ENCODE data around the gene ANKRD44.

Gene ANKRD44

GRCh38 chr2:196968516-196968915, 342.1 kb downstream of the ANKRD44 start:
- Histone ChIP-seq H3K4me2 (ENCODE audit: low read length) (no peak overlapping the region), H3K4ac (ENCODE audit: low read depth, low read length) (no peak overlapping the region), H2BK12ac (ENCODE audit: low read length) (no peak overlapping the region), H3K4me1 (ENCODE audit: control insufficient read depth in 1 of 2, insufficient read depth in 2 of 2, low read length in 2 of 2) (no peaks in the 10 kb centered on the region), H3K79me1 (ENCODE audit: low read length) (peaks cover 2% of the 10 kb centered on the region), H4K91ac (ENCODE audit: low read depth, low read length) (no peak overlapping the region), H3K27me3 (ENCODE audit: insufficient read depth, low read length) (no peaks in the 10 kb centered on the region), H3K18ac (ENCODE audit: low read length) (no peak overlapping the region), H2AK5ac (ENCODE audit: low read length) (no peak overlapping the region), H3K14ac (ENCODE audit: low read length) (no peak overlapping the region), H4K8ac (ENCODE audit: low read depth, low read length) (no peak overlapping the region), H3K36me3 (ENCODE audit: control insufficient read depth in 1 of 2, insufficient read depth in 2 of 2, low read length in 2 of 2) (no peaks in the 10 kb centered on the region), H3K23ac (ENCODE audit: low read length) (no peak overlapping the region), H4K12ac (ENCODE audit: low read depth, low read length) (no peak overlapping the region), H3K4me3 (ENCODE audit: low read depth, low read length) (no peak overlapping the region), H3K9ac (ENCODE audit: low read length) (no peak overlapping the region), H2AFZ (ENCODE audit: insufficient read depth, low read length, poor library complexity) (no peak overlapping the region), H3K27ac (ENCODE audit: low read depth, low read length) (no peak overlapping the region), H3K9me3 (ENCODE audit: insufficient read depth, low read depth, low read length) (peaks cover 2% of the 10 kb centered on the region), H2BK5ac (ENCODE audit: low read depth, low read length, poor library complexity) (no peak overlapping the region), H3K79me2 (ENCODE audit: control insufficient read depth, insufficient read depth, low read length, poor library complexity) (no peaks in the 10 kb centered on the region), H2BK120ac (ENCODE audit: insufficient read depth, low read length, poor library complexity) (no peak overlapping the region)
- DNase-seq = no peak
- no CpG with 5 or more reads among the region's 1 CpG for WGBS (ENCODE audit: extremely low coverage, insufficient coverage, insufficient read length)

- no peaks in the 10 kb centered on the region for H3K36me3 ChIP-seq (ENCODE audit: control insufficient read depth in 1 of 2, insufficient read depth in 2 of 2, low read length in 2 of 2)
- H3K18ac ChIP-seq (ENCODE audit: low read length) = no peak overlapping the region
- no peak overlapping the region for H2AFZ ChIP-seq (ENCODE audit: insufficient read depth, low read length, poor library complexity)
- no peaks in the 10 kb centered on the region for H3K4me1 ChIP-seq (ENCODE audit: control insufficient read depth in 1 of 2, insufficient read depth in 2 of 2, low read length in 2 of 2)
- no peak overlapping the region for H3K9ac ChIP-seq (ENCODE audit: low read length)
- no CpG with 5 or more reads among the region's 3 CpGs for whole genome bisulfite sequencing (ENCODE audit: extremely low coverage, insufficient coverage, insufficient read length)
- H3K79me1 ChIP-seq (ENCODE audit: low read length) = peaks cover 2% of the 10 kb centered on the region
- no peaks in the 10 kb centered on the region for H3K79me2 ChIP-seq (ENCODE audit: control insufficient read depth, insufficient read depth, low read length, poor library complexity)
- H3K27me3 ChIP-seq (ENCODE audit: insufficient read depth, low read length) = no peaks in the 10 kb centered on the region
- DNase-seq = no peak
- no peak overlapping the region for H3K4ac ChIP-seq (ENCODE audit: low read depth, low read length)
- no peak overlapping the region for H4K12ac ChIP-seq (ENCODE audit: low read depth, low read length)
- no peak overlapping the region for H2AK5ac ChIP-seq (ENCODE audit: low read length)
- no peak overlapping the region for H3K4me2 ChIP-seq (ENCODE audit: low read length)
- H2BK12ac ChIP-seq (ENCODE audit: low read length) = no peak overlapping the region
- H4K91ac ChIP-seq (ENCODE audit: low read depth, low read length) = no peak overlapping the region
- no peak overlapping the region for H2BK120ac ChIP-seq (ENCODE audit: insufficient read depth, low read length, poor library complexity)
- H3K23ac ChIP-seq (ENCODE audit: low read length) = no peak overlapping the region
- no peak overlapping the region for H3K14ac ChIP-seq (ENCODE audit: low read length)
- H3K9me3 ChIP-seq (ENCODE audit: insufficient read depth, low read depth, low read length) = peaks cover 2% of the 10 kb centered on the region
- H2BK5ac ChIP-seq (ENCODE audit: low read depth, low read length, poor library complexity) = no peak overlapping the region
- no peak overlapping the region for H3K27ac ChIP-seq (ENCODE audit: low read depth, low read length)
- no peak overlapping the region for H4K8ac ChIP-seq (ENCODE audit: low read depth, low read length)
- H3K4me3 ChIP-seq (ENCODE audit: low read depth, low read length) = no peak overlapping the region
Observed at GRCh38 chr2:196967775-196968174, 342.8 kb downstream of the ANKRD44 start.

- Histone ChIP-seq H4K91ac (ENCODE audit: low read depth, low read length) (no peak overlapping the region), H3K9me3 (ENCODE audit: insufficient read depth, low read depth, low read length) (peaks cover 2% of the 10 kb centered on the region), H3K4me1 (ENCODE audit: control insufficient read depth in 1 of 2, insufficient read depth in 2 of 2, low read length in 2 of 2) (no peaks in the 10 kb centered on the region), H3K23ac (ENCODE audit: low read length) (no peak overlapping the region), H2BK120ac (ENCODE audit: insufficient read depth, low read length, poor library complexity) (no peak overlapping the region), H3K9ac (ENCODE audit: low read length) (no peak overlapping the region), H3K36me3 (ENCODE audit: control insufficient read depth in 1 of 2, insufficient read depth in 2 of 2, low read length in 2 of 2) (no peaks in the 10 kb centered on the region), H4K12ac (ENCODE audit: low read depth, low read length) (no peak overlapping the region), H3K18ac (ENCODE audit: low read length) (no peak overlapping the region), H3K27ac (ENCODE audit: low read depth, low read length) (no peak overlapping the region), H2BK5ac (ENCODE audit: low read depth, low read length, poor library complexity) (no peak overlapping the region), H2AK5ac (ENCODE audit: low read length) (no peak overlapping the region), H3K79me2 (ENCODE audit: control insufficient read depth, insufficient read depth, low read length, poor library complexity) (no peaks in the 10 kb centered on the region), H3K4ac (ENCODE audit: low read depth, low read length) (no peak overlapping the region), H2BK12ac (ENCODE audit: low read length) (no peak overlapping the region), H3K14ac (ENCODE audit: low read length) (no peak overlapping the region), H3K27me3 (ENCODE audit: insufficient read depth, low read length) (no peaks in the 10 kb centered on the region), H3K4me3 (ENCODE audit: low read depth, low read length) (no peak overlapping the region), H4K8ac (ENCODE audit: low read depth, low read length) (no peak overlapping the region), H2AFZ (ENCODE audit: insufficient read depth, low read length, poor library complexity) (no peak overlapping the region), H3K4me2 (ENCODE audit: low read length) (no peak overlapping the region), H3K79me1 (ENCODE audit: low read length) (peaks cover 2% of the 10 kb centered on the region)
- no peak for DNase-seq
- WGBS (ENCODE audit: extremely low coverage, insufficient coverage, insufficient read length) = no CpG with 5 or more reads among the region's 7 CpGs
Observed at GRCh38 chr2:196967116-196967515, 343.5 kb downstream of the ANKRD44 start.

GRCh38 chr2:196966061-196966460, 344.5 kb downstream of the ANKRD44 start:
- Histone ChIP-seq H3K23ac (ENCODE audit: low read length) (no peak overlapping the region), H3K9me3 (ENCODE audit: insufficient read depth, low read depth, low read length) (peaks cover 2% of the 10 kb centered on the region), H3K14ac (ENCODE audit: low read length) (no peak overlapping the region), H4K8ac (ENCODE audit: low read depth, low read length) (no peak overlapping the region), H3K4me1 (ENCODE audit: control insufficient read depth in 1 of 2, insufficient read depth in 2 of 2, low read length in 2 of 2) (no peaks in the 10 kb centered on the region), H2BK12ac (ENCODE audit: low read length) (no peak overlapping the region), H2BK120ac (ENCODE audit: insufficient read depth, low read length, poor library complexity) (no peak overlapping the region), H3K79me1 (ENCODE audit: low read length) (no peaks in the 10 kb centered on the region), H4K91ac (ENCODE audit: low read depth, low read length) (no peak overlapping the region), H3K27ac (ENCODE audit: low read depth, low read length) (no peak overlapping the region), H3K79me2 (ENCODE audit: control insufficient read depth, insufficient read depth, low read length, poor library complexity) (no peaks in the 10 kb centered on the region), H2AFZ (ENCODE audit: insufficient read depth, low read length, poor library complexity) (no peak overlapping the region), H3K4me3 (ENCODE audit: low read depth, low read length) (no peak overlapping the region), H3K9ac (ENCODE audit: low read length) (no peak overlapping the region), H3K4ac (ENCODE audit: low read depth, low read length) (no peak overlapping the region), H2AK5ac (ENCODE audit: low read length) (no peak overlapping the region), H3K36me3 (ENCODE audit: control insufficient read depth in 1 of 2, insufficient read depth in 2 of 2, low read length in 2 of 2) (no peaks in the 10 kb centered on the region), H3K27me3 (ENCODE audit: insufficient read depth, low read length) (no peaks in the 10 kb centered on the region), H2BK5ac (ENCODE audit: low read depth, low read length, poor library complexity) (no peak overlapping the region), H3K4me2 (ENCODE audit: low read length) (no peak overlapping the region), H4K12ac (ENCODE audit: low read depth, low read length) (no peak overlapping the region), H3K18ac (ENCODE audit: low read length) (no peak overlapping the region)
- WGBS (ENCODE audit: extremely low coverage, insufficient coverage, insufficient read length) = no CpG with 5 or more reads among the region's 3 CpGs
- DNase-seq = no peak

Data from trophoblast cell (in vitro differentiated cells and primary cell).